GM21737 (cell line): ENCODE data around the gene RGS10.

Experiments used
- ATAC-seq: cut with Tn5 transposase; IDR thresholded peaks from one replicate; pipeline ENCODE4 v1.9.1; 2021; ENCODE audit warnings: mild to moderate bottlenecking, moderate library complexity; ENCODE audit not compliant: unreplicated experiment

Gene RGS10

GRCh38 chr10:119452396-119452795 is 90.1 kb downstream of the RGS10 start:
- ATAC-seq = no peak

GRCh38 chr10:119451300-119451896 is 91.1 kb downstream of the RGS10 start:
- ATAC-seq = no peak

DNA sequence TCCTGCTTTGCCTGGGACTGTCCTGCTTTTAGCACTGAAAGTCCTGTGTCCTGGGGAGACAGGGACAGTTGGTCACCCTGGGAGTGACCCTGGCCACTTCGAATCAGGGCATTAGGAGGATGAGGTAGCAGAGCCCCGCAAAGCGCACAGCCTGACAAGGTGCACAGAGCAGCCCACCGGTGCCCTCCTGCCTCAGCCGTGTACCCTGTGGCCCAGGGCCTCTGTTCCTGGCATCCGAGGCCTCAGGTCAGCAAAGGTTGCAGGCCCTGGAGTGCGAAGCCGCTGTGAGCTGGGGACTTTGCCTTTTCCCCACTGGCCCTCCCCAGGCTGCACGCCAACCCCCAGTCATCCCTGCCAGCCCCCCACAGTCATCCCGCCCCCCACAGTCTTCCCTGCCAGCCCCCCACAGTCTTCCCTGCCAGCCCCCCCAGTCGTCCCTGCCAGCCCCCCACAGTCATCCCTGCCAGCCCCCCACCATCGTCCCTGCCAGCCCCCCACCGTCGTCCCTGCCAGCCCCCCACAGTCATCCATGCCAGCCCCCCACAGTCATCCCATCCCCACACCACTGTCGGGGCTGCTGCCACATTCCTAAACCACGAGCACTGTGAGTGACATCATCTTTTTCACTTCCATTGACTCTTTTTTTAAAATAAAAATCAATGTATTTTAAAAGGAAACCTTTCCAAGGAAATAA is 91.8 kb downstream of the RGS10 start:
- ATAC-seq = no peak
